Keratinocyte (primary cell): ENCODE data around the gene NRG4. TPM values are rescaled to one million over a fixed set of nuclear protein-coding genes. Genes with fewer than 3 reads are reported as not detected.

Experiments
- DNase-seq: peaks from one replicate; pipeline ENCODE4 v3.0.0-alpha.2; 2011; ENCODE audit warnings: low read depth, missing footprints, low spot score
- FAIRE-seq: peaks from 2 replicates; lab custom pipeline; 2011; peaks lifted over from hg19 to GRCh38; lab: Jason Lieb, UNC
- H2AFZ ChIP-seq: 2 replicates; pipeline ENCODE4 v1.6.0; 2012; ENCODE audit warnings: low read length, control low read depth, inconsistent platforms; ENCODE audit not compliant: control insufficient read depth
- H3K27ac ChIP-seq: 2 replicates; pipeline ENCODE4 v1.5.1; 2011; ENCODE audit warnings: low read length; ENCODE audit not compliant: control insufficient read depth, insufficient read depth
- H3K27me3 ChIP-seq: 3 replicates; pipeline ENCODE4 v1.6.0; 2011; ENCODE audit warnings: low read length; ENCODE audit not compliant: control insufficient read depth, insufficient read depth; ENCODE audit errors: extremely low read depth
- H3K36me3 ChIP-seq, 2 experiments: 2 replicates in 1 of 2; 3 replicates in 1 of 2; pipeline ENCODE4 v1.5.1; 2011; ENCODE audit warnings: low read length in 2 of 2, mild to moderate bottlenecking in 1 of 2; ENCODE audit not compliant: control insufficient read depth in 2 of 2, insufficient read depth in 2 of 2; ENCODE audit errors: extremely low read depth in 1 of 2
- H3K4me1 ChIP-seq: 3 replicates; pipeline ENCODE4 v1.5.1; 2011; ENCODE audit warnings: low read length; ENCODE audit not compliant: control insufficient read depth, insufficient read depth; ENCODE audit errors: extremely low read depth
- H3K4me2 ChIP-seq: 3 replicates; pipeline ENCODE4 v1.6.0; 2011; ENCODE audit warnings: low read depth, low read length; ENCODE audit not compliant: control insufficient read depth, insufficient read depth; ENCODE audit errors: extremely low read depth
- H3K4me3 ChIP-seq, 3 experiments: fragments of 200-600 bp in 1 of 3; sonication (generic) in 1 of 3; 2 replicates in 2 of 3; 3 replicates in 1 of 3; pipeline ENCODE4 v1.5.1; 2011 to 2016; ENCODE audit warnings: low read length in 3 of 3, mild to moderate bottlenecking in 3 of 3, control low read depth in 2 of 3, inconsistent platforms in 1 of 3, low read depth in 1 of 3, mixed read lengths in 1 of 3, mixed run types in 1 of 3, moderate library complexity in 1 of 3; ENCODE audit not compliant: control insufficient read depth in 2 of 3, insufficient read depth in 2 of 3; ENCODE audit errors: extremely low read depth in 1 of 3
- H3K79me2 ChIP-seq: 2 replicates; pipeline ENCODE4 v1.6.0; 2012; ENCODE audit warnings: low read length; ENCODE audit not compliant: control insufficient read depth, insufficient read depth
- H3K9ac ChIP-seq: 3 replicates; pipeline ENCODE4 v1.6.0; 2011; ENCODE audit warnings: low read length; ENCODE audit not compliant: control insufficient read depth, insufficient read depth; ENCODE audit errors: extremely low read depth
- H3K9me1 ChIP-seq: 3 replicates; pipeline ENCODE4 v1.6.0; 2011; ENCODE audit warnings: low read length; ENCODE audit not compliant: control insufficient read depth, insufficient read depth; ENCODE audit errors: extremely low read depth
- H3K9me3 ChIP-seq: 2 replicates; pipeline ENCODE4 v1.5.1; 2012; ENCODE audit warnings: low read depth, low read length; ENCODE audit not compliant: control insufficient read depth
- H4K20me1 ChIP-seq: 3 replicates; pipeline ENCODE4 v1.6.0; 2011; ENCODE audit warnings: low read length; ENCODE audit not compliant: control insufficient read depth, insufficient read depth; ENCODE audit errors: extremely low read depth
- CTCF ChIP-seq, 3 experiments: IDR thresholded peaks in 1 of 3; conservative IDR thresholded peaks in 1 of 3; optimal IDR thresholded peaks in 1 of 3; 2 replicates in 2 of 3; 3 replicates in 1 of 3; pipeline versions ENCODE3 to v1.5.1; 2011; ENCODE audit warnings: low read length in 3 of 3, mild to moderate bottlenecking in 3 of 3, moderate library complexity in 2 of 3, control low read depth in 1 of 3, inconsistent platforms in 1 of 3; ENCODE audit not compliant: insufficient read depth in 2 of 3; ENCODE audit errors: extremely low read depth in 1 of 3
- EZH2 ChIP-seq: IDR thresholded peaks from one replicate; pipeline ENCODE4 v1.6.1; 2012; ENCODE audit warnings: inconsistent platforms, mild to moderate bottlenecking, low read length, moderate library complexity
- dilution Hi-C: fragments of 300-500 bp; cut with MboI; formaldehyde crosslinking; loops from one replicate; pipeline ENCODE4 v1.7.0; 2020; ENCODE audit warnings: low sequenced_read_pairs; ENCODE audit not compliant: extremely low pct_ligation_motif_present
- polyA plus RNA-seq, 5 experiments: library from polyadenylated mRNA; depleted of rRNA in 3 of 5; stranded (reverse) in 3 of 5; stranded (forward) in 1 of 5; unstranded in 1 of 5; fragments of >200 nt; gene quantifications; 1 replicate in 1 of 5; 2 replicates in 3 of 5; 3 replicates in 1 of 5; pipeline versions ENCODE4 v1.2.1 to v1.2.3, GENCODE V29; 2011 to 2012; ENCODE audit warnings: missing spikeins in 2 of 5, low read depth in 1 of 5, low replicate concordance in 1 of 5
- small RNA-seq, 3 experiments: library from RNA; depleted of rRNA; stranded (forward); fragments of <200 nt; gene quantifications; one replicate each; pipeline ENCODE3, GENCODE V24; 2012; ENCODE audit warnings: low read depth in 3 of 3, low replicate concordance in 1 of 3; ENCODE audit not compliant: insufficient read length in 3 of 3

Gene NRG4
- polyA plus RNA-seq, 1 donor (not counting 4 experiments of a cell fraction or from before 2014, with no cell fraction given) = 0.96 TPM

GRCh38 chr15:75895731-75896130 lies 116.5 kb downstream of the NRG4 start:
- Histone ChIP-seq H3K4me2 (no peak overlapping the region), H3K4me1 (peaks cover 13% of the 10 kb centered on the region), H3K9ac (no peak overlapping the region), H3K4me3 (no peak overlapping the region), H3K27me3 (no peaks in the 10 kb centered on the region), H4K20me1 (no peaks in the 10 kb centered on the region), H3K79me2 (no peaks in the 10 kb centered on the region), H3K36me3 (no peaks in the 10 kb centered on the region), H3K9me3 (no peaks in the 10 kb centered on the region), H3K27ac (no peak overlapping the region), H2AFZ (no peak overlapping the region), H3K9me1 (no peaks in the 10 kb centered on the region)
- DNase-seq (no peak), FAIRE-seq (no peak)
- TF ChIP-seq CTCF (optimal IDR thresholded peaks at IDR 0.05 in 1 of 3, IDR thresholded peaks at IDR 0.05 in 1 of 3, conservative IDR thresholded peaks at IDR 0.05 in 1 of 3; ENCODE audit: extremely low read depth in 1 of 3, insufficient read depth in 2 of 3, low read length in 3 of 3) = no peak
- TF ChIP-seq EZH2 = no peak
- dilution Hi-C loops = no loop called here

- Histone ChIP-seq H3K79me2 (no peaks in the 10 kb centered on the region), H4K20me1 (no peaks in the 10 kb centered on the region), H3K27me3 (no peaks in the 10 kb centered on the region), H3K27ac (peak overlapping the region; percentile 70), H3K4me3 (no peak overlapping the region), H2AFZ (peak overlapping the region; percentile 72), H3K9me3 (no peaks in the 10 kb centered on the region), H3K9me1 (no peaks in the 10 kb centered on the region), H3K4me1 (peaks cover 16% of the 10 kb centered on the region), H3K36me3 (no peaks in the 10 kb centered on the region), H3K9ac (no peak overlapping the region), H3K4me2 (peak overlapping the region; percentile 71)
- TF ChIP-seq EZH2 = no peak
- no peak for TF ChIP-seq CTCF (optimal IDR thresholded peaks at IDR 0.05 in 1 of 3, IDR thresholded peaks at IDR 0.05 in 1 of 3, conservative IDR thresholded peaks at IDR 0.05 in 1 of 3; ENCODE audit: extremely low read depth in 1 of 3, insufficient read depth in 2 of 3, low read length in 3 of 3)
- dilution Hi-C loops = no loop called here
- FAIRE-seq (peak; percentile 92), DNase-seq (no peak)
These were observed 120.3 kb downstream of the NRG4 start for GRCh38 chr15:75891895-75892294.

Small RNA genes within 50 kb of the gene (small RNA-seq; reads per million reads assigned to genes)
- gene RN7SL510P = 0 reads per million in 3 experiments

Other genes with a start within 250 kb of the NRG4 start
- 22.7 to 33.9 TPM (median 25.0 TPM) in 3 replicates for gene UBE2Q2, start 169.0 kb downstream of the NRG4 start, polyA plus RNA-seq
- 31.4 to 68.5 TPM (median 56.4 TPM) in 3 replicates for gene FBXO22, start 108.5 kb downstream of the NRG4 start, polyA plus RNA-seq
- 0.02 to 0.35 TPM (median 0.03 TPM) in 3 replicates for gene TMEM266, start 47.6 kb upstream of the NRG4 start, polyA plus RNA-seq